HepG2 (cell line): ENCODE measurements around the gene TM9SF4. TPM values are rescaled to one million over a fixed set of nuclear protein-coding genes. Genes with fewer than 3 reads are reported as not detected.

Source experiments
- CREB1 ChIP-seq, 2 experiments: fragments of 450-650 bp in 1 of 2; IDR thresholded peaks; 2 replicates each; pipeline ENCODE4 v1.6.1; 2016 to 2017; ENCODE audit warnings: control low read depth in 1 of 2, mild to moderate bottlenecking in 1 of 2, missing compliant biosample characterization in 1 of 2, missing genetic modification characterization in 1 of 2
- KLF11 ChIP-seq: IDR thresholded peaks from 2 replicates; pipeline ENCODE4 v1.6.1; 2016; ENCODE audit warnings: missing compliant biosample characterization
- NCOA5 ChIP-seq: sonication (generic); formaldehyde crosslinking; IDR thresholded peaks from 2 replicates; pipeline ENCODE4 v1.4.0; 2020; ENCODE audit warnings: missing genetic modification reagents
- PHF21A ChIP-seq: sonication (generic); formaldehyde crosslinking; IDR thresholded peaks from 2 replicates; pipeline ENCODE4 v1.5.0; 2020; ENCODE audit warnings: mild to moderate bottlenecking, missing genetic modification reagents
- RELA ChIP-seq: sonication (generic); formaldehyde crosslinking; IDR thresholded peaks from 2 replicates; pipeline ENCODE4 v1.4.0; 2020; ENCODE audit warnings: missing genetic modification reagents
- SP5 ChIP-seq: IDR thresholded peaks from 2 replicates; pipeline ENCODE4 v1.6.1; 2016; ENCODE audit warnings: low read depth, borderline replicate concordance
- SSRP1 ChIP-seq: IDR thresholded peaks from 2 replicates; pipeline ENCODE4 v1.6.1; 2016; ENCODE audit warnings: control low read depth
- TBX2 ChIP-seq: sonication (generic); formaldehyde crosslinking; IDR thresholded peaks from 2 replicates; pipeline ENCODE4 v1.5.0; 2020; ENCODE audit warnings: missing genetic modification reagents, mild to moderate bottlenecking, borderline replicate concordance
- WIZ ChIP-seq: sonication (generic); formaldehyde crosslinking; IDR thresholded peaks from 2 replicates; pipeline ENCODE4 v1.5.1; 2020; ENCODE audit warnings: mild to moderate bottlenecking, missing genetic modification reagents
- XRCC5 ChIP-seq: fragments of 200-400 bp; formaldehyde crosslinking; optimal IDR thresholded peaks from 2 replicates; pipeline ENCODE3; 2017; ENCODE audit warnings: mild to moderate bottlenecking, low read length
- ZNF326 ChIP-seq: sonication (generic); formaldehyde crosslinking; IDR thresholded peaks from 2 replicates; pipeline ENCODE4 v1.4.0; 2020; ENCODE audit warnings: missing genetic modification reagents, borderline replicate concordance
- ZNF382 ChIP-seq: sonication (generic); formaldehyde crosslinking; IDR thresholded peaks from 2 replicates; pipeline ENCODE4 v1.5.0; 2020; ENCODE audit warnings: missing genetic modification reagents, mild to moderate bottlenecking, borderline replicate concordance
- ZNF501 ChIP-seq: sonication (generic); formaldehyde crosslinking; IDR thresholded peaks from 2 replicates; pipeline ENCODE4 v1.5.1; 2020; ENCODE audit warnings: mild to moderate bottlenecking, moderate library complexity, missing genetic modification reagents
- ZNF550 ChIP-seq: sonication (generic); formaldehyde crosslinking; IDR thresholded peaks from 2 replicates; pipeline ENCODE4 v1.4.0; 2020; ENCODE audit warnings: mild to moderate bottlenecking, missing genetic modification reagents, borderline replicate concordance
- ZNF660 ChIP-seq: sonication (generic); formaldehyde crosslinking; IDR thresholded peaks from 2 replicates; pipeline ENCODE4 v1.5.1; 2020; ENCODE audit warnings: mild to moderate bottlenecking, low read depth, missing genetic modification reagents, borderline replicate concordance
- ZNF781 ChIP-seq: sonication (generic); formaldehyde crosslinking; IDR thresholded peaks from 2 replicates; pipeline ENCODE4 v1.5.1; 2020; ENCODE audit warnings: borderline replicate concordance, mild to moderate bottlenecking, missing genetic modification reagents; ENCODE audit errors: not compliant biosample characterization
- polyA plus RNA-seq, 8 experiments: library from polyadenylated mRNA; depleted of rRNA in 3 of 8; stranded (reverse) in 7 of 8; unstranded in 1 of 8; fragments of >200 nt; fragmentation: Illumina TruSeq in 4 of 8; extraction: Trizol in 4 of 8; gene quantifications; 2 replicates each; pipeline versions ENCODE4 v1.2.1 to v1.2.3, GENCODE V29; 2011 to 2016; ENCODE audit warnings: low read depth in 4 of 8, missing spikeins in 1 of 8, mixed read lengths in 1 of 8; ENCODE audit not compliant: insufficient read depth in 1 of 8
- total RNA-seq, 5 experiments: library from RNA; depleted of rRNA; stranded (reverse); fragments of >200 nt; fragmentation: Illumina TruSeq; extraction: Trizol; gene quantifications; 2 replicates each; pipeline ENCODE4 v1.2.3, GENCODE V29; 2016; ENCODE audit warnings: low read depth in 1 of 5
- TF ChIP-seq, protein P1 (sequence below): sonication (generic); formaldehyde crosslinking; IDR thresholded peaks from 2 replicates; pipeline ENCODE4 v1.5.0; 2020; ENCODE audit warnings: missing genetic modification reagents
- TF ChIP-seq, protein P2 (sequence below): sonication (generic); formaldehyde crosslinking; IDR thresholded peaks from 2 replicates; pipeline ENCODE4 v1.8.1; 2023; ENCODE audit warnings: mild to moderate bottlenecking, missing genetic modification reagents
- TF ChIP-seq, protein P3 (sequence below): sonication (generic); formaldehyde crosslinking; IDR thresholded peaks from 2 replicates; pipeline ENCODE4 v1.4.0; 2020; ENCODE audit warnings: missing genetic modification reagents, borderline replicate concordance
- TF ChIP-seq, protein P4 (sequence below): sonication (generic); formaldehyde crosslinking; IDR thresholded peaks from 2 replicates; pipeline ENCODE4 v1.4.0; 2020; ENCODE audit warnings: mild to moderate bottlenecking, low read depth, missing genetic modification reagents
- TF ChIP-seq, protein P5 (sequence below): sonication (generic); IDR thresholded peaks from 2 replicates; pipeline ENCODE4 v1.6.1; 2016; ENCODE audit warnings: low read depth, borderline replicate concordance

The TM9SF4 gene
- total and polyA plus RNA-seq, 2 of the 13 experiments (the other 11 are each of a cell fraction or from before 2014, with no cell fraction given), result 53.5 to 171 TPM

DNA sequence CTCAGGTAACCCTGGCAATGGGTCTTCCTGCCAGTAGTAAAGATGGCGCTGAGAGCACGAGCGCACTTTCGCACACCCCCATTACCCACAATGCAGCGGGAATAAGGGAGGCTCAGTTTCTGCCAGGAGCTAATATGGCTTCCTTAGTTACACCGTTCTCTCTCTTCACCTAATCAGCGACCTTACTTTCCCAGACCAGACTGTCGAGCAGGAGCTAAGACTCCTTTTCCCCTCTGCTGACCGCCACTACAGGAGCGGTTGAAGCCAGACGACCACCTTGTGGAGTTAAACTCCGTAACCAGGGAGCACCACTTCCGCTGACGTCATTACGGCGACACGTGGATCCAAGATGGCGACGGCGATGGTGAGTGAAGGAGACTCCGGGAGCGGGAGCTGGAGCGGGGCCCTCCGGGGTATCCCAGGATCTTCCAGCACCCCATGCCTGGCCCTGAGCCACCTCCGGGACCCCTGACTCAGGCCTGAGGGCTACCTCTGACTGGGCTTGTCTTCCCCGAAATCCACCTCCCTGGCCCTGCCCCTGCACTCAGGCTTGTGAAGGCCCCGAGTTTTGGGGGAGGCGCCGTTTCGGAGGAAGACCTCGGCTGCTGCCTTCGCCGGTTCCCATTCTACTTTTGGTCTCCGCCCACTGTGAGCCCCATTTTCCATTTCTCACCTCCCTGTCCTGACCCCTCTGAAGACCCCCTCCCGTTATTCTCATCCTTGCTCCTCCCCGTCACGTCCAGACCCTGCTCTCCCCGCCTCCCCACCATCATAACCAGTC is at the start of gene TM9SF4 (continued):
- TF ChIP-seq ZNF781 (CRISPR knock-in tag) (peak; percentile 91), RELA (no peak), NCOA5 (CRISPR knock-in tag) (no peak), TBX2 (CRISPR knock-in tag) (peak; percentile 83), SP5 (CRISPR knock-in tag) (no peak), ZNF501 (CRISPR knock-in tag) (peak; percentile 97), SSRP1 (peak; percentile 91), WIZ (CRISPR knock-in tag) (peak; percentile 98), CREB1 (IDR thresholded peaks at IDR 0.05) (peak; percentile 99), CREB1 (CRISPR knock-in tag; IDR thresholded peaks at IDR 0.05) (peak; percentile 100), ZNF550 (CRISPR knock-in tag) (peak; percentile 80), ZNF326 (CRISPR knock-in tag) (no peak), PHF21A (CRISPR knock-in tag) (peak; percentile 79; the same call in 1 of the 2 replicates), KLF11 (peak; percentile 97), XRCC5 (peak; percentile 82), ZNF382 (CRISPR knock-in tag) (no peak), ZNF660 (CRISPR knock-in tag) (peak; percentile 46; the same call in 1 of the 2 replicates)
- TF ChIP-seq, protein P1, sequence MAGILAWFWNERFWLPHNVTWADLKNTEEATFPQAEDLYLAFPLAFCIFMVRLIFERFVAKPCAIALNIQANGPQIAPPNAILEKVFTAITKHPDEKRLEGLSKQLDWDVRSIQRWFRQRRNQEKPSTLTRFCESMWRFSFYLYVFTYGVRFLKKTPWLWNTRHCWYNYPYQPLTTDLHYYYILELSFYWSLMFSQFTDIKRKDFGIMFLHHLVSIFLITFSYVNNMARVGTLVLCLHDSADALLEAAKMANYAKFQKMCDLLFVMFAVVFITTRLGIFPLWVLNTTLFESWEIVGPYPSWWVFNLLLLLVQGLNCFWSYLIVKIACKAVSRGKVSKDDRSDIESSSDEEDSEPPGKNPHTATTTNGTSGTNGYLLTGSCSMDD (CRISPR knock-in tag), result peak; percentile 81; the same call in 1 of the 2 replicates
- TF ChIP-seq, protein P2, sequence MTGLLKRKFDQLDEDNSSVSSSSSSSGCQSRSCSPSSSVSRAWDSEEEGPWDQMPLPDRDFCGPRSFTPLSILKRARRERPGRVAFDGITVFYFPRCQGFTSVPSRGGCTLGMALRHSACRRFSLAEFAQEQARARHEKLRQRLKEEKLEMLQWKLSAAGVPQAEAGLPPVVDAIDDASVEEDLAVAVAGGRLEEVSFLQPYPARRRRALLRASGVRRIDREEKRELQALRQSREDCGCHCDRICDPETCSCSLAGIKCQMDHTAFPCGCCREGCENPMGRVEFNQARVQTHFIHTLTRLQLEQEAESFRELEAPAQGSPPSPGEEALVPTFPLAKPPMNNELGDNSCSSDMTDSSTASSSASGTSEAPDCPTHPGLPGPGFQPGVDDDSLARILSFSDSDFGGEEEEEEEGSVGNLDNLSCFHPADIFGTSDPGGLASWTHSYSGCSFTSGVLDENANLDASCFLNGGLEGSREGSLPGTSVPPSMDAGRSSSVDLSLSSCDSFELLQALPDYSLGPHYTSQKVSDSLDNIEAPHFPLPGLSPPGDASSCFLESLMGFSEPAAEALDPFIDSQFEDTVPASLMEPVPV (CRISPR knock-in tag), result peak; percentile 34; the same call in 1 of the 2 replicates
- TF ChIP-seq, protein P3, sequence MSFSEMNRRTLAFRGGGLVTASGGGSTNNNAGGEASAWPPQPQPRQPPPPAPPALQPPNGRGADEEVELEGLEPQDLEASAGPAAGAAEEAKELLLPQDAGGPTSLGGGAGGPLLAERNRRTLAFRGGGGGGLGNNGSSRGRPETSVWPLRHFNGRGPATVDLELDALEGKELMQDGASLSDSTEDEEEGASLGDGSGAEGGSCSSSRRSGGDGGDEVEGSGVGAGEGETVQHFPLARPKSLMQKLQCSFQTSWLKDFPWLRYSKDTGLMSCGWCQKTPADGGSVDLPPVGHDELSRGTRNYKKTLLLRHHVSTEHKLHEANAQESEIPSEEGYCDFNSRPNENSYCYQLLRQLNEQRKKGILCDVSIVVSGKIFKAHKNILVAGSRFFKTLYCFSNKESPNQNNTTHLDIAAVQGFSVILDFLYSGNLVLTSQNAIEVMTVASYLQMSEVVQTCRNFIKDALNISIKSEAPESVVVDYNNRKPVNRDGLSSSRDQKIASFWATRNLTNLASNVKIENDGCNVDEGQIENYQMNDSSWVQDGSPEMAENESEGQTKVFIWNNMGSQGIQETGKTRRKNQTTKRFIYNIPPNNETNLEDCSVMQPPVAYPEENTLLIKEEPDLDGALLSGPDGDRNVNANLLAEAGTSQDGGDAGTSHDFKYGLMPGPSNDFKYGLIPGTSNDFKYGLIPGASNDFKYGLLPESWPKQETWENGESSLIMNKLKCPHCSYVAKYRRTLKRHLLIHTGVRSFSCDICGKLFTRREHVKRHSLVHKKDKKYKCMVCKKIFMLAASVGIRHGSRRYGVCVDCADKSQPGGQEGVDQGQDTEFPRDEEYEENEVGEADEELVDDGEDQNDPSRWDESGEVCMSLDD (CRISPR knock-in tag), result peak; percentile 94; the same call in 1 of the 2 replicates
- TF ChIP-seq, protein P4, sequence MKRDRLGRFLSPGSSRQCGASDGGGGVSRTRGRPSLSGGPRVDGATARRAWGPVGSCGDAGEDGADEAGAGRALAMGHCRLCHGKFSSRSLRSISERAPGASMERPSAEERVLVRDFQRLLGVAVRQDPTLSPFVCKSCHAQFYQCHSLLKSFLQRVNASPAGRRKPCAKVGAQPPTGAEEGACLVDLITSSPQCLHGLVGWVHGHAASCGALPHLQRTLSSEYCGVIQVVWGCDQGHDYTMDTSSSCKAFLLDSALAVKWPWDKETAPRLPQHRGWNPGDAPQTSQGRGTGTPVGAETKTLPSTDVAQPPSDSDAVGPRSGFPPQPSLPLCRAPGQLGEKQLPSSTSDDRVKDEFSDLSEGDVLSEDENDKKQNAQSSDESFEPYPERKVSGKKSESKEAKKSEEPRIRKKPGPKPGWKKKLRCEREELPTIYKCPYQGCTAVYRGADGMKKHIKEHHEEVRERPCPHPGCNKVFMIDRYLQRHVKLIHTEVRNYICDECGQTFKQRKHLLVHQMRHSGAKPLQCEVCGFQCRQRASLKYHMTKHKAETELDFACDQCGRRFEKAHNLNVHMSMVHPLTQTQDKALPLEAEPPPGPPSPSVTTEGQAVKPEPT, result peak; percentile 96
- TF ChIP-seq, protein P5, sequence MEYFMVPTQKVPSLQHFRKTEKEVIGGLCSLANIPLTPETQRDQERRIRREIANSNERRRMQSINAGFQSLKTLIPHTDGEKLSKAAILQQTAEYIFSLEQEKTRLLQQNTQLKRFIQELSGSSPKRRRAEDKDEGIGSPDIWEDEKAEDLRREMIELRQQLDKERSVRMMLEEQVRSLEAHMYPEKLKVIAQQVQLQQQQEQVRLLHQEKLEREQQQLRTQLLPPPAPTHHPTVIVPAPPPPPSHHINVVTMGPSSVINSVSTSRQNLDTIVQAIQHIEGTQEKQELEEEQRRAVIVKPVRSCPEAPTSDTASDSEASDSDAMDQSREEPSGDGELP, result no peak
